PC-9 (cell line): ENCODE results near the gene FEV.

Experiments
- CTCF ChIP-seq: fragments of 200-600 bp; sonication (generic); conservative IDR thresholded peaks from 2 replicates; pipeline ENCODE4 v1.6.1; 2017; ENCODE audit warnings: mixed run types, antibody characterized with exemption, mild to moderate bottlenecking, moderate library complexity
- EZH2 ChIP-seq: fragments of 200-600 bp; sonication (generic); IDR thresholded peaks from 2 replicates; pipeline ENCODE4 v1.8.0; 2017; ENCODE audit warnings: antibody characterized with exemption, low read depth

GRCh38 chr2:218979846-218980734 is 4.9 kb downstream of the FEV start:
- peak; percentile 97 for TF ChIP-seq CTCF
- no peak for TF ChIP-seq EZH2
